CD14-positive monocyte (primary cell): ENCODE results near the gene LDLRAD2. TPM values are rescaled to one million over a fixed set of nuclear protein-coding genes. Genes with fewer than 3 reads are reported as not detected.

Source experiments
- DNase-seq, 3 donors: peaks; one replicate each; pipeline ENCODE4 v3.0.0-alpha.2; 2011 to 2022
- H2AFZ ChIP-seq: 2 replicates; pipeline ENCODE4 v1.6.0; 2012; ENCODE audit warnings: mild to moderate bottlenecking, low read depth, low read length, inconsistent platforms; ENCODE audit not compliant: insufficient read depth, poor library complexity, severe bottlenecking
- H3K27ac ChIP-seq, 2 donors: 1 replicate in 1 of 2; 2 replicates in 1 of 2; pipeline ENCODE4 v1.5.1; 2012 to 2013; ENCODE audit warnings: low read length in 2 of 2, control low read depth in 1 of 2, inconsistent platforms in 1 of 2, low read depth in 1 of 2, mild to moderate bottlenecking in 1 of 2
- H3K27me3 ChIP-seq, 2 donors: one replicate each; pipeline versions ENCODE4 v1.6.0 to v1.6.1; 2011 to 2013; ENCODE audit warnings: low read length in 2 of 2; ENCODE audit not compliant: control insufficient read depth in 2 of 2, insufficient read depth in 2 of 2
- H3K36me3 ChIP-seq, 2 donors: replicated peaks in 1 of 2; 1 replicate in 1 of 2; 2 replicates in 1 of 2; pipeline versions ENCODE4 v1.5.1 to v1.6.1; 2012 to 2013; ENCODE audit warnings: low read length in 2 of 2, control low read depth in 1 of 2, inconsistent platforms in 1 of 2, mild to moderate bottlenecking in 1 of 2; ENCODE audit not compliant: insufficient read depth in 2 of 2, control insufficient read depth in 1 of 2
- H3K4me1 ChIP-seq, 2 donors: 1 replicate in 1 of 2; 2 replicates in 1 of 2; pipeline versions ENCODE4 v1.5.1 to v1.6.1; 2012 to 2013; ENCODE audit warnings: low read length in 2 of 2, control low read depth in 1 of 2, inconsistent platforms in 1 of 2, mild to moderate bottlenecking in 1 of 2, moderate library complexity in 1 of 2; ENCODE audit not compliant: insufficient read depth in 2 of 2, control insufficient read depth in 1 of 2
- H3K4me2 ChIP-seq: replicated peaks from 2 replicates; pipeline ENCODE3; 2012; ENCODE audit warnings: low read length, moderate library complexity, mild to moderate bottlenecking; ENCODE audit not compliant: poor library complexity, severe bottlenecking; ENCODE audit errors: extremely low read depth
- H3K4me3 ChIP-seq, 3 experiments: fragments of 200-600 bp in 1 of 3; sonication (generic) in 1 of 3; replicated peaks in 1 of 3; 1 replicate in 2 of 3; 2 replicates in 1 of 3; pipeline ENCODE4 v1.5.1; 2011 to 2013; ENCODE audit warnings: low read length in 3 of 3, mild to moderate bottlenecking in 3 of 3, control low read depth in 2 of 3, low read depth in 2 of 3, inconsistent platforms in 1 of 3, moderate library complexity in 1 of 3
- H3K79me2 ChIP-seq: 2 replicates; pipeline ENCODE4 v1.6.0; 2012; ENCODE audit warnings: mild to moderate bottlenecking, control low read depth, inconsistent platforms, low read length, moderate library complexity; ENCODE audit not compliant: insufficient read depth
- H3K9ac ChIP-seq: 2 replicates; pipeline ENCODE4 v1.6.0; 2017; ENCODE audit warnings: low read length, mild to moderate bottlenecking; ENCODE audit not compliant: insufficient read depth, poor library complexity, severe bottlenecking
- H3K9me3 ChIP-seq, 2 donors: replicated peaks in 1 of 2; 1 replicate in 1 of 2; 2 replicates in 1 of 2; pipeline versions ENCODE4 v1.5.1 to v1.6.1; 2012 to 2013; ENCODE audit warnings: low read length in 2 of 2, control low read depth in 1 of 2; ENCODE audit not compliant: control insufficient read depth in 1 of 2, insufficient read depth in 1 of 2
- H4K20me1 ChIP-seq: 2 replicates; pipeline ENCODE4 v1.6.0; 2012; ENCODE audit warnings: mild to moderate bottlenecking, low read length, control low read depth, moderate library complexity; ENCODE audit not compliant: insufficient read depth
- H3K27ac Mint-ChIP-seq, 7 donors: one replicate each; pipeline ENCODE4 v1.8.0; 2020; ENCODE audit warnings: mild to moderate bottlenecking in 7 of 7, mixed read lengths in 7 of 7, moderate library complexity in 6 of 7, inconsistent platforms in 2 of 7
- H3K27me3 Mint-ChIP-seq, 3 donors: one replicate each; pipeline ENCODE4 v1.8.0; 2021 to 2022; ENCODE audit warnings: low read depth in 3 of 3, mild to moderate bottlenecking in 3 of 3, mixed read lengths in 3 of 3, moderate library complexity in 3 of 3, inconsistent platforms in 1 of 3
- H3K36me3 Mint-ChIP-seq, 2 donors: one replicate each; pipeline ENCODE4 v1.8.0; 2020; ENCODE audit warnings: mixed read lengths in 2 of 2, inconsistent platforms in 1 of 2, mild to moderate bottlenecking in 1 of 2
- H3K4me1 Mint-ChIP-seq: one replicate; pipeline ENCODE4 v1.8.0; 2020; ENCODE audit warnings: mild to moderate bottlenecking, mixed read lengths
- H3K4me3 Mint-ChIP-seq, 2 donors: one replicate each; pipeline ENCODE4 v1.8.0; 2020; ENCODE audit warnings: mild to moderate bottlenecking in 2 of 2, mixed read lengths in 2 of 2, moderate library complexity in 1 of 2
- H3K9me3 Mint-ChIP-seq, 7 donors: one replicate each; pipeline ENCODE4 v1.8.0; 2020 to 2022; ENCODE audit warnings: mixed read lengths in 7 of 7, mild to moderate bottlenecking in 6 of 7, moderate library complexity in 6 of 7, inconsistent platforms in 2 of 7
- WGBS: methylation state at CpG from one replicate; pipeline ENCODE4 v1.1.5; 2013; ENCODE audit warnings: missing lambda C conversion rate; ENCODE audit not compliant: insufficient coverage; 5-methylcytosine and 5-hydroxymethylcytosine counted together
- intact Hi-C, 2 donors: fragments of 100-400 bp; cut with micrococcal nuclease; formaldehyde crosslinking; loops; one replicate each; pipeline versions ENCODE4 v1.15.0 to v1.15.1; 2023
- polyA plus RNA-seq, 3 donors: library from polyadenylated mRNA; depleted of rRNA in 1 of 3; unstranded in 2 of 3; stranded (reverse) in 1 of 3; fragments of 300-500 nt in 2 of 3; fragments of >200 nt in 1 of 3; fragmentation: Illumina TruSeq in 2 of 3; gene quantifications; 1 replicate in 2 of 3; 2 replicates in 1 of 3; pipeline ENCODE4 v1.2.3, GENCODE V29; 2012 to 2021
- TF ChIP-seq, protein P1 (sequence below): fragments of 200-600 bp; IDR thresholded peaks from one replicate; pipeline ENCODE4 v1.8.0; 2022; ENCODE audit warnings: antibody characterized with exemption, mild to moderate bottlenecking

The LDLRAD2 gene
- polyA plus RNA-seq, 3 donors, result 0.63 TPM; not detected in 2

DNA sequence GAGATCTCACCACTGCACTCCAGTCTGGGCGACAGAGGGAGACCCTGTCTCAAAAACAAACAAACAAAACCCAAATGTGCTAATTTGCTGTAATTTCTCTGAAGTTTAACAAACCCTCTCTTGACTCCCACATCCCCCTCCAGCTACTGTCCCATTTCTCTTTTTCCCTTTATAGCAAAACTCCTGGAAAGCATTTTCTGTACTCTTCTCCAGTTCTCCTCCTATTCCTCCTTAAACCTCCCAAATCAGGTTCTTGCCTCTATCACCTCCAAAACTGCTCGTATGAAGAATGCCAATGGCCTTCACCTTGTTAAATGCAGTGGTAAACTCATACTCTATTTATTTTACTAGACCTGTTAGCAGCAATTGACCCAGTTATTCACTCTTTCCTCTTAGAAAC is 25.4 kb upstream of the LDLRAD2 start:
- peaks cover 0 to 2% (median 0%) of the 10 kb centered on the region in 7 donors for H3K9me3 Mint-ChIP-seq
- no peaks in the 10 kb centered on the region for H4K20me1 ChIP-seq

DNA sequence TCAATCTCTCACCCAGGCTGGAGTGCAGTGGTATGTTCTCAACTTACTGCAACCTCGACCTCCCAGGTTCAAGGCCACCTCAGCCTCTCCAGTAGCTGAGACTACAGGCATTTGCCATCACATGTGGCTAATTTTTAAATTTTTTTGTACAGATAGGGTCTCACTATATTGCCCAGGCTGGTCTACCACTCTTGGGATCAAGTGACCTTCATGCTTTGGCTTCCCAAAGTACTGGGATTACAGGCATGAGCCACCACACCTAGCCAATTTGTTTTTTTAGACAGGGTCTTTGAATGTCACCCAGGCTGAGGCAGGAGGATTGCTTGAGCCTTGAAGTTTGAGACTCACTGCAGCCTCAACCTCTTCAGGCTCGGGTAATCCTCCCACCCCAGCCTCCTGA is 19.0 kb upstream of the LDLRAD2 start:
- whole genome bisulfite sequencing, result no CpG with 5 or more reads among the region's 2 CpGs
- peaks cover 0 to 4% (median 0%) of the 10 kb centered on the region in 3 donors for H3K27me3 Mint-ChIP-seq
- H3K36me3 ChIP-seq, result no peaks in the 10 kb centered on the region
- no peaks in the 10 kb centered on the region for H3K27me3 ChIP-seq
- H3K27ac ChIP-seq, result no peak overlapping the region
- TF ChIP-seq, protein P1, sequence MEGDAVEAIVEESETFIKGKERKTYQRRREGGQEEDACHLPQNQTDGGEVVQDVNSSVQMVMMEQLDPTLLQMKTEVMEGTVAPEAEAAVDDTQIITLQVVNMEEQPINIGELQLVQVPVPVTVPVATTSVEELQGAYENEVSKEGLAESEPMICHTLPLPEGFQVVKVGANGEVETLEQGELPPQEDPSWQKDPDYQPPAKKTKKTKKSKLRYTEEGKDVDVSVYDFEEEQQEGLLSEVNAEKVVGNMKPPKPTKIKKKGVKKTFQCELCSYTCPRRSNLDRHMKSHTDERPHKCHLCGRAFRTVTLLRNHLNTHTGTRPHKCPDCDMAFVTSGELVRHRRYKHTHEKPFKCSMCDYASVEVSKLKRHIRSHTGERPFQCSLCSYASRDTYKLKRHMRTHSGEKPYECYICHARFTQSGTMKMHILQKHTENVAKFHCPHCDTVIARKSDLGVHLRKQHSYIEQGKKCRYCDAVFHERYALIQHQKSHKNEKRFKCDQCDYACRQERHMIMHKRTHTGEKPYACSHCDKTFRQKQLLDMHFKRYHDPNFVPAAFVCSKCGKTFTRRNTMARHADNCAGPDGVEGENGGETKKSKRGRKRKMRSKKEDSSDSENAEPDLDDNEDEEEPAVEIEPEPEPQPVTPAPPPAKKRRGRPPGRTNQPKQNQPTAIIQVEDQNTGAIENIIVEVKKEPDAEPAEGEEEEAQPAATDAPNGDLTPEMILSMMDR, result no peak
- H3K27ac Mint-ChIP-seq, result no peak overlapping the region
- no peaks in the 10 kb centered on the region for H3K79me2 ChIP-seq
- H3K4me1 Mint-ChIP-seq, result peaks cover 20% of the 10 kb centered on the region
- no peaks in the 10 kb centered on the region for H4K20me1 ChIP-seq
- no peak overlapping the region for H2AFZ ChIP-seq
- H3K36me3 Mint-ChIP-seq, result no peaks in the 10 kb centered on the region
- H3K9ac ChIP-seq, result no peak overlapping the region
- peaks cover 6 to 14% (median 12%) of the 10 kb centered on the region in 7 donors for H3K9me3 Mint-ChIP-seq
- intact Hi-C loops, result no loop called here
- no peak for DNase-seq
- H3K4me3 Mint-ChIP-seq, result no peak overlapping the region
- H3K4me3 ChIP-seq, result no peak overlapping the region
- H3K9me3 ChIP-seq, result peaks cover 6 to 19% of the 10 kb centered on the region in 2 donors
- H3K4me2 ChIP-seq, result no peak overlapping the region
- H3K4me1 ChIP-seq, result peaks cover 4 to 11% of the 10 kb centered on the region in 2 donors

More for the DNA sequence above, 25.4 kb upstream of the LDLRAD2 start:
- Mint-ChIP-seq H3K36me3 (no peaks in the 10 kb centered on the region), H3K4me3 (no peak overlapping the region), H3K27ac (peak overlapping the region in 2 of 7 donors; percentile 10 to 33), H3K4me1 (peaks cover 24% of the 10 kb centered on the region), H3K27me3 (peaks cover 0 to 4% (median 0%) of the 10 kb centered on the region in 3 donors)
- Histone ChIP-seq H3K27me3 (no peaks in the 10 kb centered on the region), H3K27ac (no peak overlapping the region), H2AFZ (no peak overlapping the region), H3K4me3 (no peak overlapping the region), H3K4me1 (peaks cover 15% of the 10 kb centered on the region in 2 donors), H3K4me2 (no peak overlapping the region), H3K9ac (no peak overlapping the region), H3K36me3 (no peaks in the 10 kb centered on the region), H3K79me2 (peaks cover 13% of the 10 kb centered on the region), H3K9me3 (no peaks in the 10 kb centered on the region)
- WGBS, result 100% methylated on average over 2 of the region's 2 CpGs
- intact Hi-C loops, result loop anchor here in 1 of 2 donors (10.0 kb wide), 1 partner anchor 238 kb away; no protein-coding TSS in a partner anchor
- TF ChIP-seq, protein P1, result no peak
- no peak for DNase-seq
